Breast epithelium (tissue), 4 donors: ENCODE results near the gene HIBADH. TPM values are rescaled to one million over a fixed set of nuclear protein-coding genes. Genes with fewer than 3 reads are reported as not detected.

Experiments used
- DNase-seq, 2 donors: peaks; one replicate each; pipeline ENCODE4 v3.0.0-alpha.2; 2019; ENCODE audit warnings: low spot score in 2 of 2
- H3K27ac ChIP-seq, 2 donors: fragments of 200-600 bp; sonication (generic) in 1 of 2; one replicate each; pipeline ENCODE4 v1.5.1; 2016 to 2019; ENCODE audit warnings: mild to moderate bottlenecking in 1 of 2
- H3K27me3 ChIP-seq, 2 donors: fragments of 200-600 bp; sonication (generic) in 1 of 2; one replicate each; pipeline versions ENCODE4 v1.5.1 to v1.6.0; 2017 to 2019; ENCODE audit warnings: control low read depth in 1 of 2, mild to moderate bottlenecking in 1 of 2
- H3K36me3 ChIP-seq: fragments of 200-600 bp; one replicate; pipeline ENCODE4 v1.5.1; 2019
- H3K4me1 ChIP-seq, 2 donors: fragments of 200-600 bp; sonication (generic); one replicate each; pipeline ENCODE4 v1.5.1; 2016 to 2019; ENCODE audit warnings: control low read depth in 1 of 2
- H3K4me3 ChIP-seq, 3 donors: fragments of 200-600 bp; sonication (generic); 1 replicate in 2 of 3; 2 replicates in 1 of 3; pipeline ENCODE4 v1.5.1; 2016 to 2019; ENCODE audit warnings: mild to moderate bottlenecking in 3 of 3, moderate library complexity in 2 of 3
- H3K9me3 ChIP-seq, 2 donors: fragments of 200-600 bp; sonication (generic) in 1 of 2; one replicate each; pipeline ENCODE4 v1.5.1; 2016 to 2019; ENCODE audit warnings: control low read depth in 1 of 2
- POLR2A ChIP-seq: fragments of 450-650 bp; IDR thresholded peaks from one replicate; pipeline ENCODE4 v1.6.1; 2016; ENCODE audit warnings: antibody characterized with exemption, mild to moderate bottlenecking, moderate library complexity
- POLR2AphosphoS5 ChIP-seq, 3 donors: sonication (generic); formaldehyde crosslinking; IDR thresholded peaks; one replicate each; pipeline ENCODE4 v1.6.1; 2017; ENCODE audit warnings: antibody characterized with exemption in 3 of 3
- intact Hi-C: fragments of 100-400 bp; cut with DNase I; formaldehyde crosslinking; loops from one replicate; pipeline ENCODE4 v1.15.1; 2023; ENCODE audit warnings: low total_unique reads
- total RNA-seq, 3 donors: library from RNA; depleted of rRNA; stranded (reverse); fragments of >200 nt; gene quantifications; one replicate each; pipeline ENCODE4 v1.1.0, GENCODE V29; 2016
- TF ChIP-seq, protein P1 (sequence below), 3 donors: fragments of 450-650 bp; IDR thresholded peaks; one replicate each; pipeline ENCODE4 v1.5.1; 2016 to 2017; ENCODE audit warnings: antibody characterized with exemption in 3 of 3, mild to moderate bottlenecking in 3 of 3, moderate library complexity in 3 of 3

The HIBADH gene
- total RNA-seq, 3 donors from 2014 or later = 50.5 to 80.1 (median 67.5) TPM

DNA sequence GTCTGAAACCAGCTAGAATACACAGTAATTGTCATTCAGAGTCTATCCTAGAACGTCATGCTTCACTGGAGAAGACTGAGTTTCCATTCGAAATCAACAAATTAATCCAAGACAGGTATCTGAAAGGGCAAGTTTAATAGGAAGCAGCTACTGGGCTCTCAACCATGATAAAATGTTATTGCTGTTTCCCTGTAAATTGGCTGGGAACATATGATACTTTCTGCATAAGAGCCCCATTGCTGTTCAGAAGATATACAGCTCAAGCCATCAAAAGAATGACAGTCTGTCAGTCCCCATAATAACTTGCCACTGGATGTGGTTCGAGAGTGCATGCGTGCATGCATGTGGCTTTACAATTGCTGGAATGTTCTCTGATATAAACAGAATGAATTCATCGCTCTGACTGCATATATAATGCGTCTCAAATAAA, 129.0 kb downstream of the HIBADH start:
- H3K36me3 ChIP-seq = peaks cover 4% of the 10 kb centered on the region

DNA sequence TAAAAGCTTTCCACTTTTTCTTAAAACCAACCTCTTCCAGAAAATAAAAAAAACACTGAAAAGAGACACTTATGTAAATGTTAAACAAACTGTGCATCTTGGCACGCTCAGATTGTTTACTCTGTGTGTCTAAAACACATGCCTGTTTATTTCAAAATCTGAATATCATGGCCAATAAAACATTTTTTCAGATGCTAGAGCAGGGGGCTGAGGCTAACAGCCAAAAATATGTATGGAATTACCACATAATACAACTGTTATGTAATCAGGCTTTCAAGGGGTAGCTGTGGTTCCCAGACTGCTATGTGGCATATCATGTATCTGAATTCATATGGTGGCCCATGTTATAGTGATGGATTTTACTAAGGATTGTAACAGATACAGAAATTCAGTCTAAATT, 130.4 kb downstream of the HIBADH start:
- H3K27me3 ChIP-seq = no peaks in the 10 kb centered on the region
- intact Hi-C loops = no loop called here
- peaks cover 4% of the 10 kb centered on the region for H3K36me3 ChIP-seq
- no peak overlapping the region for H3K27ac ChIP-seq
- no peak overlapping the region for H3K4me3 ChIP-seq
- H3K4me1 ChIP-seq = no peaks in the 10 kb centered on the region
- no peaks in the 10 kb centered on the region for H3K9me3 ChIP-seq
- TF ChIP-seq, protein P1, sequence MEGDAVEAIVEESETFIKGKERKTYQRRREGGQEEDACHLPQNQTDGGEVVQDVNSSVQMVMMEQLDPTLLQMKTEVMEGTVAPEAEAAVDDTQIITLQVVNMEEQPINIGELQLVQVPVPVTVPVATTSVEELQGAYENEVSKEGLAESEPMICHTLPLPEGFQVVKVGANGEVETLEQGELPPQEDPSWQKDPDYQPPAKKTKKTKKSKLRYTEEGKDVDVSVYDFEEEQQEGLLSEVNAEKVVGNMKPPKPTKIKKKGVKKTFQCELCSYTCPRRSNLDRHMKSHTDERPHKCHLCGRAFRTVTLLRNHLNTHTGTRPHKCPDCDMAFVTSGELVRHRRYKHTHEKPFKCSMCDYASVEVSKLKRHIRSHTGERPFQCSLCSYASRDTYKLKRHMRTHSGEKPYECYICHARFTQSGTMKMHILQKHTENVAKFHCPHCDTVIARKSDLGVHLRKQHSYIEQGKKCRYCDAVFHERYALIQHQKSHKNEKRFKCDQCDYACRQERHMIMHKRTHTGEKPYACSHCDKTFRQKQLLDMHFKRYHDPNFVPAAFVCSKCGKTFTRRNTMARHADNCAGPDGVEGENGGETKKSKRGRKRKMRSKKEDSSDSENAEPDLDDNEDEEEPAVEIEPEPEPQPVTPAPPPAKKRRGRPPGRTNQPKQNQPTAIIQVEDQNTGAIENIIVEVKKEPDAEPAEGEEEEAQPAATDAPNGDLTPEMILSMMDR (IDR thresholded peaks at IDR 0.05) = no peak
- TF ChIP-seq POLR2AphosphoS5 (IDR thresholded peaks at IDR 0.05) (no peak), POLR2A (no peak)
- no peak for DNase-seq

More for the DNA sequence above, 129.0 kb downstream of the HIBADH start:
- no peak overlapping the region for H3K27ac ChIP-seq
- no peaks in the 10 kb centered on the region for H3K9me3 ChIP-seq
- intact Hi-C loops = no loop called here
- H3K4me3 ChIP-seq = no peak overlapping the region
- H3K27me3 ChIP-seq = no peaks in the 10 kb centered on the region
- DNase-seq = no peak
- no peaks in the 10 kb centered on the region for H3K4me1 ChIP-seq
- TF ChIP-seq, protein P1 (IDR thresholded peaks at IDR 0.05) = no peak
- TF ChIP-seq POLR2A = no peak
- TF ChIP-seq POLR2AphosphoS5 (IDR thresholded peaks at IDR 0.05) = no peak

DNA sequence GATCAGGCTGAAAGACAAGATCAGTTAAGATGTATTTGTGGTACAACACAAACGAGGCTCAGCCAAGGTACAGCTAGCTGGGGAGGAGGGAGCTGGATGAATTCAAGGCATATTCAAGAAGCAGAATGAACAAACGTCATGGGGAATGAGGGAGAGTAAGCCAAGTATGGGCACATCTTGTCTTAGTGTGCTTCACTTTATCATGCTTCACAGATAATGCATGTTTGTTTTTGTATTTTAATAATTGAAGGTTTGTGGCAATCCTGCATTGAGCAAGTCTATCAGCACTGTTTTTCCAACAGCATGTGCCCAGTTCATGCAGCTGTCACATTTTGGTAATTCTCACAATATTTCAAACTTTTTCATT, 135.4 kb downstream of the HIBADH start:
- TF ChIP-seq, protein P1 (IDR thresholded peaks at IDR 0.05) = no peak
- TF ChIP-seq POLR2AphosphoS5 (IDR thresholded peaks at IDR 0.05) = no peak
- TF ChIP-seq POLR2A = no peak
- Histone ChIP-seq H3K27ac (no peak overlapping the region), H3K27me3 (no peaks in the 10 kb centered on the region), H3K4me1 (no peaks in the 10 kb centered on the region), H3K36me3 (peaks cover 10% of the 10 kb centered on the region), H3K4me3 (no peak overlapping the region), H3K9me3 (no peaks in the 10 kb centered on the region)
- DNase-seq = no peak
- intact Hi-C loops = no loop called here

DNA sequence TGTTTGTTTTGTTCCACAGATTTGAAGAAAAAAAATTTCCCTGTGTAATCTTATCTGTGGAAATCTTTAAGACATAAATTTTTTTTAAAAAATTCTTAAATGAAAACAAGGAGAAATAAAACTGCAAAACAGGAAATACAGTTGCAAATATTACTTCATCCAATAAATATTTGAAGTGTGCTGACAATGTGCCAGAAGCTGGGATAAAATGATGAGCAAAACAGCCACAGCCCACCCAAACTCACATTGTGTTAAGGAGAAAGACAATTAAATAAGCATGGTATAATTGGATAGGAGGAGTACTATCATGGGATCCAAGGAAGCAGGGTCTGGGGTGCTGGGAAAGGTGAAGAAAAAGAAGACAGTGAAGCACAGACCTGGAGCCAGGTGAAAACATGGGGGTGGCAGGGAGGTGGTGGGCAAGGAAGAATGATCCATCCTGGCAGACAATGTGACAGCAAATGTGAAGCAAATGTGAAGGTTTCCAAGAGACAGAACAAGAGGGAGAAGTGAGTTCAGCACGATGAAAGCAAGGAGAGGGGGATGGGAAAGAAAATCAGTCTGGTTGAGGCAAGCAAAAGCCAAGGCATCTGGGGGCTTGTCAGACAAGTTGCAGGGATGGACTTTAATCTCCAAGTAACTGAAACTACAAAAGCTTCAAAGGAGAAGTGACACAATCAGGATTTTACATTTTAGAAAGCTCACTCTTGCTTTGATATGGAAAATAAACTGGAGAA, 135.9 kb downstream of the HIBADH start:
- H3K27ac ChIP-seq = no peak overlapping the region
- no peak for DNase-seq
- TF ChIP-seq POLR2A = no peak
- TF ChIP-seq, protein P1 (IDR thresholded peaks at IDR 0.05) = no peak
- no peak for TF ChIP-seq POLR2AphosphoS5 (IDR thresholded peaks at IDR 0.05)
- no peaks in the 10 kb centered on the region for H3K9me3 ChIP-seq
- no peaks in the 10 kb centered on the region for H3K4me1 ChIP-seq
- no peaks in the 10 kb centered on the region for H3K27me3 ChIP-seq
- no peak overlapping the region for H3K4me3 ChIP-seq
- peaks cover 10% of the 10 kb centered on the region for H3K36me3 ChIP-seq
- intact Hi-C loops = no loop called here

DNA sequence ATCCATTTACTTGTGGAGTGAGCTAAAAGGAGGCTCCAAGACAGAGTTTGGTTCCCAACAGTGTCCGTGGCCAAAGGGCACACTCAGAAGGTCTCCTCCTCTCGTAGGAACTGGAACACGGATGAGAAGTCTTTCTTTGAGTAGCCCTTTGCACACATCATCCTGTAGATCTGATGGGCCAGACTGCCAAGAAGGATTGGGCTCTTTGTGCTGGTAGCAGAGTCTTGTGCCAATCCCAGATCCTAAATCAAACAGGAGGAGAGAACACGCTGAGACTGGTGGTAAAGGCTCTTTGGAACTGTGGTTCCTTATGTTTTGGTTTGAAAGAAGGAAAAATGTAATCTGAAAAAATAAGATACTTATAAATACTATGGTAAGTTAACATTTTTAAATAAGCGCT, 136.6 kb downstream of the HIBADH start:
- H3K36me3 ChIP-seq = peaks cover 10% of the 10 kb centered on the region
- no peak for TF ChIP-seq POLR2AphosphoS5 (IDR thresholded peaks at IDR 0.05)
- TF ChIP-seq POLR2A = no peak
- TF ChIP-seq, protein P1 (IDR thresholded peaks at IDR 0.05) = no peak
- H3K4me3 ChIP-seq = no peak overlapping the region
- DNase-seq = no peak
- H3K4me1 ChIP-seq = no peaks in the 10 kb centered on the region
- no peaks in the 10 kb centered on the region for H3K9me3 ChIP-seq
- no peaks in the 10 kb centered on the region for H3K27me3 ChIP-seq
- H3K27ac ChIP-seq = no peak overlapping the region
- intact Hi-C loops = no loop called here
